Measurements from ENCODE around the gene CHMP4B.
"Not testable (repeated sequence)": the region's sequence is repeated elsewhere in the genome, so short reads cannot be mapped to it uniquely, and the experiment has no call there.

CHMP4B gene

DNA sequence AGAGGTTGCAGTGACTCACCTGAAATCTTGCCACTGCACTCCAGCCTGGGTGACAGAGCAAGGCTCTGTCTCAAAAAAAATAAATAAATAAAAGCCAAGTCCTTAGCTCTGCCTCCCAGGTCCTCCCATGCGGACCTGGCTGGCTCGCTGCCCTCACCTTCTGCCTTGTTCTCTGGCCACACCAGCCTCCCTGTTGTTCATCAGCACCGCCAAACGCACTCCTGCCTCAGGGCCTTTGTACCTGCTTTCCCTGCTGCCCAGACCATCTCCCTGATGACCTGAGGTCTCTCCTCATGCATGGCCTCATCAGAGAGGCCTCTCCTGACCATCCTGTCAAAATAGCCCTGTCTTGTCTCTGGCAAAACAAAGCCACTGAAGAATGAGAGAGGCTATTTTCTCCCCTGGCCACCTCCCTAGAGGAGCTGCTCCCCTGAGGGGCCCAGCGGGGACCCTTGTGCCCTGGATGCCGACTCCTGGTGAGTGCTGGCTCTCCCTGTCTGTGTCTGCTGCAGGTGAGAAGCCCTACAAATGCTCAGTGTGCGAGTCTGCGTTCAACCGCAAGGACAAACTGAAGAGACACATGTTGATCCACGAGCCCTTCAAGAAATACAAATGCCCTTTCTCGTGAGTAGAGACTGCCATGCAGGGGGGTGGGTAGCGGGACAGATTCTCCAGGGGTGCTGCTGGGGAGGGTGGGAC lies 22.6 kb upstream of the CHMP4B start:
- DNase-seq, result no peak
- intact Hi-C loops (cut with DNase I), result no loop called here

DNA sequence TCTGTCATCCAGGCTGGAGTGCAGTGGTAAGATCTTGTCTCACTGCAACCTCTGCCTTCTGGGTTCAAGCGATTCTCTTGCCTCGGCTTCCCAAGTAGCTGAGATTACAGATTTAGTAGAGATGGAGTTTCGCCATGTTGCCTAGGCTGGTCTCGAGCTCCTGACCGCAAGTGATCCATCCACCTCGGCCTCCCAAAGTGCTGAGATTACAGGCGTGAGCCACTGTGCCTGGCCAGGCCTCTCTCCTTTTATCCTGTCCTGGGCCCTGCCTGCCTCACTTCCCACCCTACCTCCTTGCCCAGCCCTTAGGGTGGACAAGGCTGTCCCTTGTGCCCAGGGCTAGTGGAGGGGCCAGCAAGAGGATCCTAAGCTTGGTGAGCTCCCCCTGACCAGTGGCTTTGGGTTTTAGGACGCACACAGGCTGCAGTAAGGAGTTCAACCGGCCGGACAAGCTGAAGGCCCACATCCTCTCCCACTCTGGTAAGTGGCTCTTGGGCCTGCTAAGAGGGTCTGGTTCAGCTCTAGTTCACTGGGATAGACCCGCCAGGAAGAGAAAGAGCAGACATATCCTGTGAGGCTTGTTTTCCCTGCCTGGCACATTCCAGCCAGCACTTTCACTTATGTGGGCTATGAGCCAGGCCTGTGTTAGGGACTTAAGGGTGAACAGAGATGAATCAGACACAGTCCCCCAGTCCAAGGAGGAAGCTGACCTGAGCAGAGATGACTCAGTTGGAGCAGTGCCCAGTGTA lies 21.9 kb upstream of the CHMP4B start:
- no peak for DNase-seq
- intact Hi-C loops (cut with DNase I), result no loop called here

DNA sequence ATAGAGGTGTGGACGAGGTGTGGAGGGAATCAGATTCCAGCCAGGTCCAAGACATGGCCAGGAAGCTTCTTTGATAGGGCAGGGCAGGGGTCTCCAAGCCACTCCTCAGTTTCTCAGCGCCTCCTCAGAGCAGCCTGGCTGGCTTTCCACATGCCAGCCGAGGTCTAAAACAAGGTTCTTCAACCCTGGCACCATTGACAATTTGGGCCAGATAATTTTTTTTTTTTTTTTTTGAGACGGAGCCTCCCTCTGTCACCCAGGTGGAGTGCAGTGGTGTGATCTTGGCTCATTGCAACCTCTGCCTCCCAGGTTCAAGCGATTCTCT lies 21.3 kb upstream of the CHMP4B start:
- intact Hi-C loops (cut with DNase I), result no loop called here
- no peak for DNase-seq

DNA sequence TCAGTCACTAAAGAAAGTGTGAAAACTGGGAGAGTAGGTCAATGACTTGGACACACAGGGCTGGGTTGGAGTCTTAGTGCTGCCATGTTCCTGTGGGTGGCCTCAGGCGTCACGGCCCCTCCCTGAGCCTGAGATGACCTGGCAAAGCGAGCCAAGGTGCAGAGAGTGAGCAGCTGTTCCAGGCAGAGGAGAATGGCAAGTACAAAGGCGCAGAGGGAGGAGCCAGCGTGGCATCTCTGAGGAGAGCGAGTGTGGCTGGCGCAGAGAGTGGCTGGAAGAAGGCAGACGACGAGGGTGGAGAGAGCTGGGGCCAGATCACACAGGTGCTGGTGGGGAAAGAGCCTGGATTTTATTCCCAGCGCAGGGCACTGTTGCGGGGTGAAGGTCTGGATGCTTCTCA lies 20.6 kb upstream of the CHMP4B start:
- intact Hi-C loops (cut with DNase I), result no loop called here
- DNase-seq, result no peak

DNA sequence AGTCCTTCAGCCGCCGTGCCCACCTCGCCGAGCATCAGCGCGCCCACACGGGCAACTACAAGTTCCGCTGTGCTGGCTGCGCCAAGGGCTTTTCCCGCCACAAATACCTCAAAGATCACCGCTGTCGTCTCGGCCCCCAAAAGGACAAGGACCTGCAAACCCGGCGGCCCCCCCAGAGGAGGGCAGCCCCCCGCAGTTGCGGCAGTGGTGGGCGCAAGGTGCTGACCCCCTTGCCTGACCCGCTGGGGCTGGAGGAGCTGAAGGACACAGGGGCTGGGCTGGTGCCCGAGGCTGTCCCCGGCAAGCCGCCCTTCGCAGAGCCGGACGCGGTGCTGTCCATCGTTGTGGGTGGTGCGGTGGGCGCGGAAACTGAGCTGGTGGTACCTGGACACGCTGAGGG lies 20.1 kb upstream of the CHMP4B start:
- intact Hi-C loops (cut with DNase I), result no loop called here
- DNase-seq, result no peak

DNA sequence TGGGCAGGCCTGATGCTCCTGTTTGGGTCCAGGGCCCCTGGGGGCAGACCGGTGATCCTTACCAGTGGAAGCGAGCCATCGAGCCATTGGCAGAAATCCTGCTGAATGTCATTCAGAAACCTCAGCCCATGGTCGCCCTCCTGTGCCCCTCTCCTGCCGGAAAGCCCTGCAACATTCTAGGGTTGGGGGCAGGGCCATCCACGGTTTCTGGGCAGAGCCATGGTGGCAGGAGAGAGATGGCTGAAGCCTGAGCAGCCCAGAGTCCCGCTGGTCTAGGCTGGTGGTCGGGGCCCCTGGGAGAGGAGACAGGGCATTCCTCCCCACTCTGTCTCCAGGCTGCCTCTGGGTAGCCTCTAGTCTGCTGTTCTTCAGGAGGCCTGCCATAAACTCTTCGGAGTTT lies 19.6 kb upstream of the CHMP4B start:
- no peak for DNase-seq
- intact Hi-C loops (cut with DNase I), result no loop called here

DNA sequence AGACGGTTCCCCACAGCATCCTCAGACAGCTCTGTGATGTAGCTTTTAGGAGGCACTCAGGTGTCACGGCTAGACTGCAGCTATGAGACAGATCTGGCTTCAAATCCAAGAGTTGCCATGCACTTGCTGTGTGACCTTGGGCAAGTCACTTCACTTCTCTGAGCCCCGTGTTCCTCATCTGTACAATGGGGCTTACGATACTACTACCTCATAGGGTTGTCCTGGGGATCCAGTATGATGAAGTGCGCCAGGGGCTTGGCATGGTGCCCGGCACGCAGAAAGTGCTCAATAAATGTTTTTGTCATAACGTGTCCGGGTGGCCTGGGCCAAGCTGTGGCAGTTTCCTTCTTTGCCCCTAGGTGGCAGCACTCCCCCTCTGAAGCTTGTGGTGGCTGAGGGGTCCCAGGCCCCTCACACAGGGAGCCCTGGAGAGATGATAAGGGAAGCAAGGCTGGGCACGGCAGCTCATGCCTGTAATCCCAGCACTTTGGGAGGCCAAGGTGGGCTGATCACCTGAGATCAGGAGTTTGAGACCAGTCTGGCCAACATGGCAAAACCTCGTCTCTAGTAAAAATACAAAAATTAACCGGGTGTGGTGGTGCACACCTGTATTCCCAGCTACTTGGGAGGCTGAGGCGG lies 19.1 kb upstream of the CHMP4B start:
- intact Hi-C loops (cut with DNase I), result no loop called here
- peak in 31 of 42 donors; percentile 4 to 66 (median 35) for DNase-seq

DNA sequence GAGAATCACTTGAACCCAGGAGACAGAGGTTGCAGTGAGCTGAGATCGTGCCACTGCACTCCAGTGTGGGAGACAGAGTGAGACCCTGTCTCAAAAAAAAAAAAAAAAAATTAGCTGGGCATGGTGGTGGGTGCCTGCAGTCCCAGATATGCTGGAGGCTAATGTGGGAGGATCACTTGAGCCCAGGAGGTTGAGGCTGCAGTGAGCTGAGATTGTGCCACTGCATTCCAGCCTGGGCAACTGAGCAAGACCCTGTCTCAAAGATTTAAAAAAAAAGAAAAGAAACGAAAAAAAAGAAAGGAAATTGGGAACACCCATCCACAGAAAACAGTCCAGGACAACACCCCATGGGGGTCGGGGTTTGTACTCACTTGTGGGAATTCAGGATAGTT lies 18.6 kb upstream of the CHMP4B start:
- DNase-seq; intact Hi-C loops (cut with DNase I): not testable (repeated sequence)

DNA sequence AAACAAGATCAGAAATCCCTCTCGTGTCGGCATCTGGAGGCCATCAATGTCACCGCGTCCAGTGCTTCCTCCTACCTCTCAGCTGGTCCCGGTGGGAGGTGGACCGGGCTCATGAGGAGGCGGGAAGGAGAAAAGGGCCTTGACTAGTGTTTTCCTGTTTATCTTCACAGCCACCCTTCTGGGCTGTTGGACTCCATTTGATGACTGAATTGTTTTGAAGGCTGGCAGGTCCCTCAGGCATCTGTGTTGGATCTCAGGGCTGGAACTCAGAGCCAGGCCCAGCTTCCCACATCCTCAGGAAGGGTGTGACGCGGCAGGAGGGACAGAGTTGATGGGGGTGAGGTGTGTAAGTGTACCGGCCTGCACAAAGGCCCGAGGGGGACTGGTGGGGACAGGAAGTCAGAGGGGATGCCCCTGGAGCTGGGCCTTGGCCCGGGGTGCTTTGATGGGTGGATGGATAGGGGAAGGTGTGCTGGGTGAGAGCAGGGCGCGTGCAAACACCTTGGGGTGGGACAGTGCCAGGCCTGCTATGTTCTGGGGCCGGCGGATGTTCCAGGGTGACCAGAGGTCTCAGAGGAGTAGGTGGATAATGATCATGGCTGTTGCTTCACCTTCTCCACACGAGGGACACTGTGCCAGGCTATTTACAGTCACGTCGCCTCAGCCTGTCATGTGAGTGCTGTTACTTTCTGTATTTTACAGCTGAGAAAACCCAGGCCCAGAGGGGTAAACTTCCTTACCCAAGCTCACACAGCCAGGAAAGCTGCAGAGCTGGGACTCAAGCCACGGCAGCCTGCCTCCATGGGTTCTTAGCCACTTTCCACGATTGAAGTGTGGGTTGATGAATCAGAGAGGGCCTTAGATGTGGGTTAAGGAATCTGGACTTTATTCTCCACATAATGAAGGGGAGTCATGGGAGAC lies 17.9 kb upstream of the CHMP4B start:
- intact Hi-C loops (cut with DNase I), result no loop called here
- DNase-seq, result no peak

DNA sequence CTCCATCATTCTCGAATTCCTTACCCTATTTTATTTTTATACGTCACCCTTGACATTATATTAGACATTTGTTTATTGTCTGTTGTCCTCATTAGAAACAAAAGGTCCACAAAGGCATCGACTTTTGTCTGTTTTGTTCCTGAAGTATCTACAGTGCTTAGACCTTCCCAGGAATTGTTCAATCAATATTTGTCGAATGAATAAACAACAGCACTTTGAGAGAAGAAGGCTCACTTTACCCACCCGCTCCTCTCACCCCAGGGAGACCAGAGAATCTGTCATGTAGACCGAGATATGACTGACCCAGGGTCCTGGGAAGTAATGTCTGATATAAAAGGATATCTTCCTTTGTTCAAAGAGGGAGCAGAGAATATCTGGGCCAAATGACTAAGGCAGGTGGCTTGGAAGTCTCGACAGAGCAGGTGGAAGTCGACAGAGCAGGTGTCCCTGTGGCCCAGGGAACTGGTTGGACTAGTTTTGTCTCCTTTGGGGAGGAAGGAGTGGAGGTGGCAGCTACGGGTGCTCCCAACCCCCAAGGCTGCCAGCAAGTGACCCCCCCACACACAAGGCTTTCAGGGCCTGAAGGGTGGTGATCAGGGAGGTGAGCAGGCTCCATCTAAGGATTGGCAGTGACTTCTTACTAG lies 14.8 kb upstream of the CHMP4B start:
- intact Hi-C loops (cut with DNase I), result no loop called here
- DNase-seq, result no peak

DNA sequence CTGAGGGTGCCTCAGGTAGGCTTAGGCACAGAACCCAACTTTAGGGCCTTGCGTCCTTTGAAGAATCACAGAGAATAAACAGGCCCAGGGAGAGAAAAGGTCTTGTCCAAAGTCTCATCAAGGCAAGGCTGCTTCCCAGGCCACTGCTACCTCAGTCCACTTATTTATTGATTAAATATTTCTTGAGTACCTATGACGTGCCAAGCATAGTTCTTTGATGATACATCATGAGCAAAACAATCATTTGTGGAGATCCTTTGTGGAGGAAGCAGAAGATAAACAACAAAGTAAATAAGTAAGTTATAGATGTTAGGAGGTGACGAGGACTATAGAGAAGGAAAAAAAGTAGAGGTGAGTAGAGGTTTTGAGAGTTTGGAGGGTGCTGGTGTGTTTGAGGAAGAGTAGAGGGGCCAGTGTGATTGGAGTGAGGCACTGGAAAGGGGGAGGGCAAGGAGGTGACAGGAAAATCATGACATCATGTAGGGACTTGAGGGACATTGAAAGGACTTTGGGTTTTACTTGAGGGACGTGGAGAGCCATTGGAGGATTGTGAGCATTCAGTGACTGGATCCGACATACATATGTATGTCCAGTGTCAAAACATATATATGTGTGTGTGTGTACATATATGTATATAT lies 14.1 kb upstream of the CHMP4B start:
- intact Hi-C loops (cut with DNase I), result no loop called here
- no peak for DNase-seq

DNA sequence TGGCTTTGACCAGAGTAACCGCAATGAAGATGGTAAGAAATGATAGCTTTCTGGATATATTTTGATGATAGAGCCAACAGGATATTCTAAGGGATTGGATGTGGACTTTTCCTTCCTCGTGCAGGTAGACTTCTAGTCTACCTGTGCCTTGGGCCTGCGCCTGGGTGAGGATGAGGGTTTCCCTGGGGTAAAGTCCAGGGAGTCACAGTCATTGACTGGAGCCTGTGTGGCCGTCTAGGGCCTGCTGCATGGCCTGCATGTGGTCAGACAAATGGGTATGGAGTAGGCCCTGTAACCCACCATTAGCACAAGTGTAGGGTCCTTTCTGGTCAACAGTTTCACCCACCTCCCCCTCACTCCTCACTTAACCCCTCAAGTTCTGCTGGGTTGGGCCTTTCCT lies 12.7 kb upstream of the CHMP4B start:
- DNase-seq, result no peak
- intact Hi-C loops (cut with DNase I), result no loop called here

DNA sequence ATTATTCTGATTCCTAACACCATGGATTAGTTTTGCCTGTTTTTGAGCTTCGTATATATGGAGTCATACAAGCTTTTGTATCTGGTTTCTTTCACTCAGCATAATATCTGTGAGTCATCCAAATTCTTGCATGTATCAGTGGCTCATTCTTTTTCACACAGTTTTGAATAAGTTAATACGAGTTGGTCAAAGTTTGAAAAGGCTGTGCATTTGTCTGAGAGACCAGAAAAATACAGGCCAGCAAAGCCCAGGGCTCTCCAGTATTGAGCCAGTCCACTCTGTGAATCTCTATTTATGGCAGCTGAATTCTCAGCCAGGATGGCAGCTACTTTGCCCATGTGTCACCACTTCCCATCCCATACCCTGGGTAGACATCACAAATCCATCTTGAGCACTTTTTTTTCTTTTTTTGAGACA lies 7.2 kb upstream of the CHMP4B start:
- no peak for DNase-seq
- intact Hi-C loops (cut with DNase I), result no loop called here

DNA sequence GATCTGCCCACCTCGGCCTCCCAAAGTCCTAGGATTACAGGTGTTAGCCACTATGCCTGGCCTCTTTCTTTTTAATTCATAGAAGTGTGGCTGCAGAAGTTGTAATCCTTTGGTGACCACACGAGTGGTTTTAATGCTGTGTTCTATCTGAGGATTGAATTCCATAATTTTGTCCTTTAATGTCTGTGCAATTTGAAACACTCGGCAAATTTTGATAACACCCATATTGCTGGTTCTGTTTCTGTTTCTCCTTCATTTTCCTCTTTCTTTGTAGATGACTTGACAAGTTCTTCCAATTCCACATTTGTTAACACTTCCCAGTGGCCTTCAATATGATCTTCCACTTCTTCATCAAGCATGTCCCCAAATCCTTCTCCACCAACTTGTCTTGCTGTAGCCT lies 2.8 kb upstream of the CHMP4B start:
- no peak for DNase-seq
- intact Hi-C loops (cut with DNase I), result no loop called here

DNA sequence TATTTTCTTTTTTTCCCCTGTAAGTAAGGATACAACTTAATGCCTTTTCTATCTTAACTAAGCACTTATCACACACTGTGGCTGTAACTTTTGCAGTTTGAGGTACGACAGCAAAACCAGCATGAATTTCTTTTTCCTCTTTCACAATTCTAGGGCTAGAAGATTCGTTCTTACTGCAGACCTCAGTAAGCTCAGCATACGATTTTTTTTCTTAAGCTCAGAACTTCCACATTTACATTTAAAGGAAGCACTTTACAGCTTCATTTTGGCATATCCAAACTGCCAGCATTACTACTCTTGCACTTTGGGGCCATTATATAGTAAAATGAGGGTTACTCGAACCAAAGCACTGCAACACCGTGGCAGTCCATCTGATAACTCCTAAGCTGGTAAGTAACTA lies 889 bp upstream of the CHMP4B start:
- intact Hi-C loops (cut with DNase I), result loop anchor here (2.0 to 5.0 kb wide), 3 partner anchors 78 to 301 kb away; partner anchors contain the start of genes RALY and ZNF341
- DNase-seq, result no peak

DNA sequence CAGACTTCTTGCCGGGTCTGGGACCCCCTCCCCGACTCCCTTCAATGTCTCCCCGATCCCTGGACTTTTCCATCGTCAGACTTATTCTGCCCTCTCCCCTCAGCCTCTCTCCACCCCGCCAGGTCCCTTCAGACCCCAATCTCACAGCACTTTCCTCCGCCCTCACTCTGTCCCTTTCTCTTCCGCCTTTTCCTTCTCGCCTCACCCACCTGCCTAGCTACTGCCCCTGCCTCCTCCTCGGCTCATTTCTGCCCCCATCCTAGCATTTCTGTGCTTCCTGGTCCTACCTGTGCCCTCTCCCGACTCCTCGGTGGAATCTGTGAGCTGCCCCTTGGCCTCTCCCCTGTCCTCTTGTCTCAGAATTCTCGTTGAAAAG lies 616 bp downstream of the CHMP4B start:
- DNase-seq, result peak in 2 of 42 donors; percentile 5 to 20
- intact Hi-C loops (cut with DNase I), result loop anchor here (2.0 to 5.0 kb wide), 3 partner anchors 79 to 299 kb away; partner anchors contain the start of genes RALY and ZNF341

DNA sequence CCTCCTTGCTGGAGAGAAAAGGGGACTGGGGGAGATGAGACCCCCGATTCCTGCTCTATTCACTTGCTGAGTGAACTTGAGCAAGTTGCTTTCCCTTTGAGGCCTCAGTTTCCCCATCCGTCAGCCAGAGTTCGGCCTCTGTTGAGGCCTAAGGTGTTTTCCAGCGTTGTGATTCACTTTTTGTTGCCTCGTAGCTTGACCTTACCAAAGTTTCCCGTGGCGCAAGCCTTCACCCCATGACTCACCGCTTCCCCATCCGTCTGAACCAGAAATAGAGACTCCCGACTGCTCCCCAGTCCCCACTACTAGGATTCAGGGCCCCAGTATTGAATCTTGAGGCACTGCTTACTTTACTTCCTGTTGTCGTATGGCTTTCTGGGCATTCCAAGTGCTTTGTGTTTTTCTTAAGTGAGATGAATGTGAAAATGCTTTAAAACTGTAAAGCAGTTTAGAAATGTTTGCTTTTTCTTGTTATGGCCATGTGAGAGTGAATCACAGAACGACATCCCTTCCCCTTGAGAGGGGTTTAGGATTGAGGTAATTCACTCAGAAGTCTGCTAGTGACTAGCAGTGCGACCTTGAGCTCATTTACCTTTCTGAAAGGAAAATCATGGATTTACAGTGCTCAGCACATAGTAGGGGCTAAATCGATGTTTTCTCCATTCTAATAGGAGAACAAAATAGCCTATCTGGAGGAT lies 1.2 kb downstream of the CHMP4B start:
- peak in 17 of 42 donors; percentile 7 to 73 (median 39) for DNase-seq
- intact Hi-C loops (cut with DNase I), result loop anchor here (5.0 kb wide), 2 partner anchors 80 to 180 kb away; partner anchors contain the start of genes RALY and ZNF341

All from head of caudate nucleus (tissue), 42 donors.